Naive B cell (primary cell): ENCODE measurements around the gene TSG101. TPM values are rescaled to one million over a fixed set of nuclear protein-coding genes. Genes with fewer than 3 reads are reported as not detected.

Experiments used
- ATAC-seq, 2 donors: fragments of 150-1000 bp; cut with Tn5 transposase; 2 replicates each; pipeline ENCODE4 v1.10.0; 2021; ENCODE audit warnings: low read depth in 2 of 2, mild to moderate bottlenecking in 2 of 2, moderate library complexity in 2 of 2
- DNase-seq: peaks from one replicate; pipeline ENCODE4 v3.0.0; 2022
- H3K27ac Mint-ChIP-seq, 6 donors: one replicate each; pipeline ENCODE4 v1.8.0; 2020 to 2022; ENCODE audit warnings: mild to moderate bottlenecking in 6 of 6, mixed read lengths in 6 of 6, moderate library complexity in 5 of 6, inconsistent platforms in 2 of 6
- H3K27me3 Mint-ChIP-seq, 3 donors: one replicate each; pipeline ENCODE4 v1.8.0; 2021 to 2022; ENCODE audit warnings: mixed read lengths in 3 of 3, mild to moderate bottlenecking in 1 of 3
- H3K36me3 Mint-ChIP-seq, 2 donors: one replicate each; pipeline ENCODE4 v1.8.0; 2020 to 2022; ENCODE audit warnings: mixed read lengths in 2 of 2, inconsistent platforms in 1 of 2, mild to moderate bottlenecking in 1 of 2
- H3K4me1 Mint-ChIP-seq, 3 donors: one replicate each; pipeline ENCODE4 v1.8.0; 2020 to 2022; ENCODE audit warnings: mixed read lengths in 3 of 3, inconsistent platforms in 1 of 3, mild to moderate bottlenecking in 1 of 3, moderate library complexity in 1 of 3
- H3K4me3 Mint-ChIP-seq, 8 donors: one replicate each; pipeline ENCODE4 v1.8.0; 2020 to 2022; ENCODE audit warnings: mild to moderate bottlenecking in 8 of 8, mixed read lengths in 8 of 8, moderate library complexity in 8 of 8, inconsistent platforms in 2 of 8
- H3K9me3 Mint-ChIP-seq, 7 donors: one replicate each; pipeline ENCODE4 v1.8.0; 2020 to 2022; ENCODE audit warnings: mixed read lengths in 7 of 7, mild to moderate bottlenecking in 5 of 7, inconsistent platforms in 2 of 7, moderate library complexity in 1 of 7
- polyA plus RNA-seq, 6 donors: library from polyadenylated mRNA; unstranded; fragments of 300-500 nt; fragmentation: Illumina TruSeq; gene quantifications; one replicate each; pipeline ENCODE4 v1.2.3, GENCODE V29; 2021; ENCODE audit warnings: low read depth in 6 of 6

The TSG101 gene
- polyA plus RNA-seq, 6 donors from 2014 or later = 72.9 to 101 (median 87.0) TPM

DNA sequence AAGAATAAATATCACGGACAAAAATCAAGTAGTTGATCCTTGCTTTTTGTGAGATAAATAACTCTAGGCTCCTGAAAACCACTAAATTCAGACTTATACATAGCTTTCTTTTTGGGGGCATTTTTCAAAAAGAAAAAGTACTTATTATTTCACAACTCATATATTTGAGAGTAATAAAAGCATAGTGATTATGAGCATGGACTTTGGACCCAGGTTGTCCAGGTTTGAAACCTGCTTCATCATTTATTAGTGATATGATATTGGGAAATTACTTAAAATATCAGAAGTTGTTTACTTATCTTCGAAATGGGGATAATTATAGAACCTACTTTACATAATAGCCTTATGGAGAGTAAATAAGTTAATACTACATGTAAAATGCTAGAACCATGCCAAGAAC, 88.1 kb downstream of the TSG101 start:
- DNase-seq = no peak
- Mint-ChIP-seq H3K27me3 (no peaks in the 10 kb centered on the region), H3K4me1 (no peaks in the 10 kb centered on the region), H3K27ac (no peak overlapping the region), H3K4me3 (no peak overlapping the region), H3K36me3 (peaks cover 0 to 16% of the 10 kb centered on the region in 2 donors), H3K9me3 (peaks cover 0 to 3% (median 0%) of the 10 kb centered on the region in 7 donors)
- ATAC-seq = no peak

Other genes with a start within 250 kb of the TSG101 start
- gene HPS5, start 204.8 kb downstream of the TSG101 start, polyA plus RNA-seq = 10 to 100 TPM; 15.3 to 40.2 (median 29.5) TPM
- 10 to 100 TPM; 23.5 to 50.4 (median 37.3) TPM for gene GTF2H1, start 204.4 kb downstream of the TSG101 start, polyA plus RNA-seq
- 100 to 1,000 TPM; 224 to 298 (median 251) TPM for gene LDHA, start 132.4 kb downstream of the TSG101 start, polyA plus RNA-seq
- 1 to 10 TPM in 1 of 6 donors, not detected in 5; 4.2 TPM for gene LDHC, start 114.6 kb downstream of the TSG101 start, polyA plus RNA-seq
- gene LDHAL6A, start 71.1 kb downstream of the TSG101 start, polyA plus RNA-seq = under 1 TPM in 1 of 6 donors, not detected in 5; 0.50 TPM
- 10 to 100 TPM in 2 of 6 donors, 1 to 10 TPM in 4; 6.6 to 12.4 (median 8.9) TPM for gene UEVLD, start 61.8 kb upstream of the TSG101 start, polyA plus RNA-seq
- under 1 TPM in 5 of 6 donors, not detected in 1; 0.43 to 0.94 (median 0.51) TPM for gene MISFA, start 72.8 kb upstream of the TSG101 start, polyA plus RNA-seq
- gene SPTY2D1, start 107.4 kb upstream of the TSG101 start, polyA plus RNA-seq = 10 to 100 TPM in 4 of 6 donors, 1 to 10 TPM in 2; 3.8 to 15.5 (median 10.9) TPM
- 1 to 10 TPM in 1 of 6 donors, under 1 TPM in 4, not detected in 1; 0.45 to 1.1 (median 0.81) TPM for gene TMEM86A, start 171.8 kb upstream of the TSG101 start, polyA plus RNA-seq
- 1 to 10 TPM; 1.8 to 3.9 (median 2.9) TPM for gene IGSF22, start 199.2 kb upstream of the TSG101 start, polyA plus RNA-seq